ENCODE measurements around the gene RASSF10.

Gene RASSF10

DNA sequence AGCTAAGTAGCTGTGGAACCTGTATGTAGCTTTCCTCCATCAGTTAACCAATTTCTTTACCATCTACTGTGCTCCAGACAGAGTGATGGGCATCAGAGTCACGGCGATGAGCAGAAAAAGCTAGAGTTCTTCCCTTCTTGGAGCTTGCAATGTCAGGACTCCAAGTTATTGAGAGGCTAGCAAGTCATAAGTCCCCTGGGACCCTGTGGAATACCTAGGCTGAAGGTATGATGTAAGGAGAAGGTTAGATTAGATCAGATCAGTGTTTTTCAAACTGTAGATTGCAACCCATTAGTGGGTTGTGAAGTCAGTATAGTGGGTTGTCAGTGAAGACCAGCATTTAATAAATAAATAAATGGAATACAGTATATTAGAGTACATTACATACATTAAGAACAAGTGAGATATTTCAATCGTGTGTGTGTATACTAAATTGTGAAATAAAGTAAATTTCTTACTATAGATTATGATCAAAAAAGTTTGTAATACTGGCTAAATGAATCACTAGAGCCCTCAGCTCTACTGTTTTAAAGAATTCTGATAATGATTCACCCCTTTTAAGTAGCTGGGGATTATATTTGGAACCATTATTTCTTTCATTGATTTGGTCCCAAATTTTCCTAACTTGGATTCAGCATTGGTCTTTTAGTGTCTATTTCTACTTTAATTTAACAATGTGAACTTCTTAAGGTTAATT lies 52.3 kb downstream of the RASSF10 start:
- FAIRE-seq: no peak
